Tracheal epithelial cell (primary cell): Measurements from ENCODE around the gene PRR5. TPM values are rescaled to one million over a fixed set of nuclear protein-coding genes. Genes with fewer than 3 reads are reported as not detected.

Source experiments
- total RNA-seq: library from RNA; depleted of rRNA; stranded (reverse); fragments of >200 nt; gene quantifications from 2 replicates; pipeline ENCODE4 v1.2.1, GENCODE V29; 2014

PRR5 gene, protein sequence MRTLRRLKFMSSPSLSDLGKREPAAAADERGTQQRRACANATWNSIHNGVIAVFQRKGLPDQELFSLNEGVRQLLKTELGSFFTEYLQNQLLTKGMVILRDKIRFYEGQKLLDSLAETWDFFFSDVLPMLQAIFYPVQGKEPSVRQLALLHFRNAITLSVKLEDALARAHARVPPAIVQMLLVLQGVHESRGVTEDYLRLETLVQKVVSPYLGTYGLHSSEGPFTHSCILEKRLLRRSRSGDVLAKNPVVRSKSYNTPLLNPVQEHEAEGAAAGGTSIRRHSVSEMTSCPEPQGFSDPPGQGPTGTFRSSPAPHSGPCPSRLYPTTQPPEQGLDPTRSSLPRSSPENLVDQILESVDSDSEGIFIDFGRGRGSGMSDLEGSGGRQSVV
- total RNA-seq = 13.7 and 17.1 TPM in 2 replicates

DNA sequence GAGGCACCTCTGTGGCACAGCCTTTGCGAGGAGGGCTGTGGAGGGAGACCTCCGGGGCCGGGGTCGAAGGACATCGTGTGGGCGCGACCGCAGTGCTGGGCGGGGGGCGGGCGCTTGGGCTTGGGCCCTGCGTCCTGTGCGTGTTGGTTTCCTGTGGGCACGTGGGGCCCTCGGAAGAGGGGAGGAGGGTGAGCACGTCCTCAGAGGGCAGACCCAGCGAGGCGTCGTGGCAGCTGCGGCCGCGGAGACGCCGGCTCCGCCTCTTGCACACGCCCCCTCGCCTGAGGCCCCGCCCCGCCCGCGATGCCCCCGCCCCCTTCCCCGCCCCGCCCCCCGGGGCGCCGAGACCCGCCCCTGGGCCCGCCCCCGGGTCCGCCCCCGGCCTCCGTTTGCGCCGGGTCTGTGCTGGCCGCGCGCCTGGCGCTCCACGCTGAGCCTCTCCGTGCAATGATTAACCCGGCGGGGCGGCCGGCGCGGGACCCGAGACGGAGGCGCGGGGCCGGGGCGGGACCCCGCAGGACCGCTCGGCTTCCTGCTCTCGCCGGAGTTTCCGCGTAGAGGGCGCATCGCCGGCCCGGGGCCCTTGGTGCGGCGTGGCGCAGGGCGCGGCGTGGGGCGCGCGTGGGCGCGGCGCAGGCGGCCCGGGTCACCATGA is at the start of gene PRR5:
TSS of gene PRR5 (plus strand) at position 381 of the 655 bp plus-strand sequence. CDS start at position 652, 271 bp downstream.

DNA sequence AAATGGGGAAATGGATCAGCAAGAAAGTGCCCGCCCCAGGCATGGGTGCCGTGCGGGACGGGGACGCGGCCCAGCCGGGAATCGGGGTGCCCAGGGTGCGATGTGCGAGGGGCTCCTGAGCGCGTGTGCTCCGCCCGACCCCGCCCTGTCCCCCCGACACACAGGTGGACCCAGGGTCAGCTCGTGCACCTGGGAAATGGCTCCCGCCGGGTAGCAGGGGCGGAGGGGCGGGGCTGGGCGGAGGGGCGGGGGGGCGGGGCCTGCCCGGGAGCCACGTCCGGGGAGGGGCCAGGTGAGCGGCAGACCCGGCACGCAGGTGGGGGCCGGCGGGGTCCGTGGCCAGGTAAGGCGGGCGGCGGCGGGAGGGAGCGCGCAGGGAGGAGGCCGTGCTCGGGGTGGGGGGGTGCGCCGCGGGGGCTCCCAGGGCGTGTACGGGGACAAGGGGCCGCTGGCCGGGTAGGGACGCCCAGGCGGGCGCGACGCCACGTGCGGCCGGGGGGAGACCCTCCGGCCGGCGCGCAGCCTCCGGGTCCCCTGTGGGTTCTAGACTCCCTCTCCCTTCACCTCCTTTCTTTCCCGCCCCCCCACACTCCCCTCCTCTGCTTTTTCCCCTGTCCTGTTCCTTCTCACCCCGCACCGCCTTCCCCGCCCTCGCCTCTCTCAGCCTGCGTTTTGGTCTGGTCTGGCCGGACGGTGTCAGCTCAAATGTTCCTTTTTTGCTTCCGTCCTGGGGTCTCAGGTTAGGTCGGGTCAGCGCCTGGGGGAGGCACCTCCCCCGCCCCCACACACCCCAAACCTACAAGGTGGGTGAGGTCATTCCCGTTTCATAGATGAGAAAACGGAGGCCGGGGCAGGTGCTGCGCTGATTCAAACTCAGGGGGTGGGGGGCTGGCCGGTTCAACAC is 50.5 kb downstream of the PRR5 start, which contains the start of gene ARHGAP8:
TSS of gene ARHGAP8 (plus strand) at position 291 of the 904 bp plus-strand sequence. CDS start 33,953 bp downstream, outside the sequence.

Other genes starting within 250 kb of the PRR5 start
- gene RTL6, start 204.0 kb upstream of the PRR5 start, total RNA-seq = 7.0 and 9.4 TPM in 2 replicates
- gene ARHGAP8, start 50.4 kb downstream of the PRR5 start, total RNA-seq = 21.3 and 28.2 TPM in 2 replicates